ENCODE results near the gene SPSB1. TPM values are rescaled to one million over a fixed set of nuclear protein-coding genes. Genes with fewer than 3 reads are reported as not detected.
"Not testable (repeated sequence)": the region's sequence is repeated elsewhere in the genome, so short reads cannot be mapped to it uniquely, and the experiment has no call there.

The SPSB1 gene
- total and polyA plus RNA-seq, 8 donors = 2.3 to 28.7 (median 14.9) TPM

DNA sequence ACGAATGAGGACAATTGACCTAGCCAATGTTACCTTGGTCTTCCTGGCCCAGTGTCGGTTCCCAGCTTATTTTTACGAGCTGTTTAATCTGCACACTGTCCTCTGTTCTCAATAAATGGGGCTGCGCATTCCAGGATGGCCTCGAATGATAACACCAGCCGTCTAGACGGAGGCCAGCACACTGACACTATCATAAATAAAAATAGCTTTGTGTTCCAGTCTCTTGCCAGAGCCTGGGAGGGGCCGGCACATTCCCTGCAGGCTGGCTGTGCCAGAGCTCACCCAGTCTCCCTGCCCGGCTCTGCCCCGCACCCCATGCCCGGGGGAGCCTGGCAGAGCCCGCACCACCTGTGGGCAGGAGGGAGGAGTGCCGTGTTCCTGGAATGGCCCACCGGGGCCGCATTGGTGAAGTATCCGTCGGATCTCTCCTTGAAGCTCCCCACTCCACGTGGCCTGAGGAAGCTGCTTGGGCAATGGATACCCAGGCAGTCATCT is 92.1 kb downstream of the SPSB1 start:
- H3K27ac ChIP-seq = peak overlapping the region in 2 of 5 donors; percentile 10 to 32
- H3K27me3 ChIP-seq = no peaks in the 10 kb centered on the region
- peak in 1 of 3 donors; percentile 10 for TF ChIP-seq POLR2AphosphoS5 (IDR thresholded peaks at IDR 0.05)
- no peak for TF ChIP-seq POLR2A (IDR thresholded peaks at IDR 0.05)
- no peaks in the 10 kb centered on the region for H3K9me3 ChIP-seq
- H3K36me3 ChIP-seq = no peaks in the 10 kb centered on the region
- H3K4me1 ChIP-seq = peaks cover 9 to 28% (median 19%) of the 10 kb centered on the region in 4 donors
- H3K4me3 ChIP-seq = no peak overlapping the region
- intact Hi-C loops (cut with DNase I; ENCODE audit: low total_unique reads) = no loop called here
- no peak for DNase-seq
- WGBS, 5 donors = 52 to 67% (median 63%) methylated on average over 14 to 18 of the region's 18 CpGs

DNA sequence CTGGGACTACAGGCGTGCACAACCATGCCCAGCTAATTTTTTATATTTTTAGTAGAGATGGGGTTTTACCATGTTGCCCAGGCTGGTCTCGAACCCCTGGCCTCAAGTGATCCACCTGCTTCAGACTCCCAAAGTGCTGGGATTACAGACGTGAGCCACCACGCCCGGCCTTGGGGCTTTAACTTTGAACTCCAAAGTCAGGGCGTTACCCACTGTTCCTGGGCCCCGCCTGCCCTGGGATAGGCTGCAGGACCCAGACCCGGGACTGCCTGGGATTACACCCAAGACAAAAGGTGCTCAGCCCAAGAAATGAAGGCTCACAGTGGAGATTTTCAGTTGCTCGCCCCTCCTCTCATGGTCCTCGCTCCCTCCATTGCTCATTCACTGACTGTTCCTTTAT is 92.7 kb downstream of the SPSB1 start:
- H3K36me3 ChIP-seq; H3K9me3 ChIP-seq; DNase-seq; H3K4me3 ChIP-seq; intact Hi-C loops (cut with DNase I; ENCODE audit: low total_unique reads); H3K27me3 ChIP-seq: not testable (repeated sequence)
- 74 to 84% (median 76%) methylated on average over 10 of the region's 10 CpGs for WGBS, 5 donors
- Histone ChIP-seq H3K4me1 (peaks cover 9 to 28% (median 19%) of the 10 kb centered on the region in 4 donors), H3K27ac (peak overlapping the region in 1 of 5 donors; percentile 32)

DNA sequence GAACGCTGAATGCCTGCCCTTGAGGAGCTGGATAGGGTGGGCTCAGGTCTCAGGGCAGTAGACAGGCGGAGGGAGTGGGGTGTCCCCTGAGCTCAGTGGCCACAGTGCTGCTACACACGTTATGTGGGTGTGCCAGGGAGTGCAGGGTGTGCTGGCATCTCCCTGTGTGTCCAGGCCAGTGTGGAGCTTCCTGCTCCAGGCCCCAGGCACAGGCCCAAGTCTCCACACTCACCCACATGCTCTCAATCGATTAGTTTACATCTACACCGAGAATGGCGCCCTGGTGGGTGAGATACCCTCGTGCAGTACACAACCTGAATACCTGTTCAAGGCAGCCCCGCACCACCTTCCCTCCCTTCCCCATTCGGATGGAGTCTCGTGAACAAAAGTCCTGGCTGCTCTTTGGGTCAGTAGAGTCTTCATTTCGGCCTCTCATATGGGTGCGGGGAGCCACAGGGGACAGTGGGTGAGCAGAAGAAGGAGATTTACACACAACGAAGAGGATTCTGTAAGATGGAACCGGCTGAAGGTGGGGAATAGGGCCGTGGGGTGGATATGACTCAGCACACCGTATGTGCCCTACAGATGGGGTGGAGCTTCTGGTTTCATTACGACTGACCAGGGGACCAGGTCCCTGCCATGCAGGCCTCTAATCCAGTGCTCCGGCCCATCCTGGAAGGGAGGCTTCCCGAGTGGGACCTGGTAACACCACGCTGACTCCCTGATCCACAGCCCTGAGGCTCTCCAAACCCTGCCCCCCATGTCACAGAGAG is 93.3 kb downstream of the SPSB1 start:
- WGBS, 5 donors = 75 to 84% (median 82%) methylated on average over 20 of the region's 20 CpGs
- no peaks in the 10 kb centered on the region for H3K9me3 ChIP-seq
- H3K27ac ChIP-seq = no peak overlapping the region
- TF ChIP-seq, protein P1, sequence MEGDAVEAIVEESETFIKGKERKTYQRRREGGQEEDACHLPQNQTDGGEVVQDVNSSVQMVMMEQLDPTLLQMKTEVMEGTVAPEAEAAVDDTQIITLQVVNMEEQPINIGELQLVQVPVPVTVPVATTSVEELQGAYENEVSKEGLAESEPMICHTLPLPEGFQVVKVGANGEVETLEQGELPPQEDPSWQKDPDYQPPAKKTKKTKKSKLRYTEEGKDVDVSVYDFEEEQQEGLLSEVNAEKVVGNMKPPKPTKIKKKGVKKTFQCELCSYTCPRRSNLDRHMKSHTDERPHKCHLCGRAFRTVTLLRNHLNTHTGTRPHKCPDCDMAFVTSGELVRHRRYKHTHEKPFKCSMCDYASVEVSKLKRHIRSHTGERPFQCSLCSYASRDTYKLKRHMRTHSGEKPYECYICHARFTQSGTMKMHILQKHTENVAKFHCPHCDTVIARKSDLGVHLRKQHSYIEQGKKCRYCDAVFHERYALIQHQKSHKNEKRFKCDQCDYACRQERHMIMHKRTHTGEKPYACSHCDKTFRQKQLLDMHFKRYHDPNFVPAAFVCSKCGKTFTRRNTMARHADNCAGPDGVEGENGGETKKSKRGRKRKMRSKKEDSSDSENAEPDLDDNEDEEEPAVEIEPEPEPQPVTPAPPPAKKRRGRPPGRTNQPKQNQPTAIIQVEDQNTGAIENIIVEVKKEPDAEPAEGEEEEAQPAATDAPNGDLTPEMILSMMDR (IDR thresholded peaks at IDR 0.05) = no peak
- TF ChIP-seq POLR2AphosphoS5 (IDR thresholded peaks at IDR 0.05) = no peak
- TF ChIP-seq EP300 (IDR thresholded peaks at IDR 0.05) = no peak
- peaks cover 9 to 28% (median 19%) of the 10 kb centered on the region in 4 donors for H3K4me1 ChIP-seq
- H3K36me3 ChIP-seq = no peaks in the 10 kb centered on the region
- H3K27me3 ChIP-seq = no peaks in the 10 kb centered on the region
- intact Hi-C loops (cut with DNase I; ENCODE audit: low total_unique reads) = no loop called here
- no peak overlapping the region for H3K4me3 ChIP-seq
- DNase-seq = no peak

DNA sequence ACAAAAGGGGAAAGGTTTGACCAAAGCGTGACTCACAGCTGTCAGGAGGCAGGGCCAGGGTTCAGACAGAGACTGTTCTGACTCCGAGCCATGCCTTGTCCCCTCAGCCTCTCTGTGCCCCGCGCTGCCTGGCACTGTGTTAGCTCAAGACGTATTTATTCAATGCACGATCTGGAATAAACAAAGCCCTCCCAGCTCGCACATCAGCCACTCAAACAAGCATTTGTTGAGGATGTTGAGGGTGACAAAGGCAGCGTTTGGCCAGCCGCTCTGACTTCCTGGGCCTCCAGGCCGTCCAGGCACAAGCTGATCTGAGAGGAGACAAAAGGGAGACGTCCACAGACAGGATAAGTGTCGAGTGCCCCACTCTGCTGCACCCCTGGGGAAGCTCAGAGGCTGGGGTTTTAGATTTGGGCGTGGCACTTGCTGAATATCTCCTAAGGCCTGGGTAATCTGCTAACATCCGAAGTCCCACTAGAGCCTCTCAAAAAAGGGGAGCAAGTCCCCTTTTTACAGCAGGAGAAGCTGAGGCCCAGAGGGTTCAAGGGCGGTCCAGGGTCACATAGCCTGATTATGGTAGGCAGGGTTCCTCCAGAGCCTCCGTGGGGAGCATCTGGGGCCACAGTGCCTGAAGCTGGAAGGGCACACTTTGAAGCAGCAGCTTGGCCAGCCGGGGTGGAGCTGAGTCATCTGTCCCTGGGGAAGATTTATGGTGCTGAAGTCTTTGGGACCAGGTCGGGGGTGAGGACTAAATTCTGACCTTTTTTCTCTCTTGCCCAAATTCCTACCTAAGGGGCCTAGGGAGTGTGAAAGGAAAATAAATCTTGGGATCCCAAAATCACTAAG is 95.9 kb downstream of the SPSB1 start:
- Histone ChIP-seq H3K27ac (peak overlapping the region in 2 of 5 donors; percentile 34 to 65), H3K9me3 (no peaks in the 10 kb centered on the region), H3K4me3 (no peak overlapping the region), H3K4me1 (peaks cover 9 to 28% (median 19%) of the 10 kb centered on the region in 4 donors), H3K27me3 (no peaks in the 10 kb centered on the region), H3K36me3 (no peaks in the 10 kb centered on the region)
- WGBS, 5 donors = 42 to 53% (median 50%) methylated on average over 18 of the region's 18 CpGs
- no peak for DNase-seq
- intact Hi-C loops (cut with DNase I; ENCODE audit: low total_unique reads) = no loop called here
- TF ChIP-seq, protein P1 (IDR thresholded peaks at IDR 0.05) = no peak
- TF ChIP-seq EP300 (IDR thresholded peaks at IDR 0.05) = no peak
- no peak for TF ChIP-seq POLR2A (IDR thresholded peaks at IDR 0.05)
- no peak for TF ChIP-seq POLR2AphosphoS5 (IDR thresholded peaks at IDR 0.05)

DNA sequence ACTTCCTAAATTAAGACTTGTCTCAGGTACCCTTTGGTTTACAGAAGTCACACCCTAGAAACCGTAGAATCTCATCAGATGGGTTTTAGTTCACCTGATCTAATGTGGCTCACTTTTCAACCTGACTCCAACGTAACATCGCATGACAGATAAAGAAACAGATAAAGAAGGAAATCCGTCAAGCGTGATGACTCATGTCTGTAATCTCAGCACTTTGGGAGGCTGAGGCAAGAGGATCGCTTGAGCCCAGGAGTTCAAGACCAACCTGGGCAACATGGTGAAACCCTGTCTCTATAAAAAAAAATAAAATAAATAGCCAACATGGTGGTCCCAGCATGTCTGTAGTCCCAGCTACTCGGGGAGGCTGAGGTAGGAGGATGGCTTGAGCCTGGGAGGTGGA is 97.3 kb downstream of the SPSB1 start:
- no peak overlapping the region for H3K4me3 ChIP-seq
- H3K27ac ChIP-seq = no peak overlapping the region
- TF ChIP-seq EP300 (IDR thresholded peaks at IDR 0.05) (no peak), POLR2A (IDR thresholded peaks at IDR 0.05) (no peak)
- no peaks in the 10 kb centered on the region for H3K27me3 ChIP-seq
- H3K36me3 ChIP-seq = no peaks in the 10 kb centered on the region
- no peak for DNase-seq
- WGBS, 5 donors = 78 to 88% (median 81%) methylated on average over 7 of the region's 7 CpGs
- peaks cover 7 to 22% (median 14%) of the 10 kb centered on the region in 4 donors for H3K4me1 ChIP-seq
- no peaks in the 10 kb centered on the region for H3K9me3 ChIP-seq
- intact Hi-C loops (cut with DNase I; ENCODE audit: low total_unique reads) = no loop called here

All from stomach (tissue), 9 donors.